Gastroesophageal sphincter (tissue), 3 donors: ENCODE measurements around the gene INCA1.

ENCODE experiments used
- EP300 ChIP-seq: sonication (generic); formaldehyde crosslinking; IDR thresholded peaks from one replicate; pipeline ENCODE4 v1.6.1; 2017; ENCODE audit warnings: antibody characterized with exemption, mild to moderate bottlenecking
- POLR2A ChIP-seq, 2 donors: fragments of 450-650 bp; IDR thresholded peaks; one replicate each; pipeline ENCODE4 v1.6.1; 2017; ENCODE audit warnings: antibody characterized with exemption in 2 of 2, mild to moderate bottlenecking in 2 of 2, moderate library complexity in 1 of 2
- POLR2AphosphoS5 ChIP-seq: sonication (generic); formaldehyde crosslinking; IDR thresholded peaks from one replicate; pipeline ENCODE4 v1.6.1; 2017; ENCODE audit warnings: antibody characterized with exemption
- TF ChIP-seq, protein P1 (sequence below), 4 experiments: fragments of 200-600 bp in 2 of 4; fragments of 450-650 bp in 2 of 4; sonication (generic) in 1 of 4; IDR thresholded peaks; one replicate each; pipeline ENCODE4 v1.5.1; 2017 to 2019; ENCODE audit warnings: antibody characterized with exemption in 4 of 4, mild to moderate bottlenecking in 2 of 4, moderate library complexity in 2 of 4

DNA sequence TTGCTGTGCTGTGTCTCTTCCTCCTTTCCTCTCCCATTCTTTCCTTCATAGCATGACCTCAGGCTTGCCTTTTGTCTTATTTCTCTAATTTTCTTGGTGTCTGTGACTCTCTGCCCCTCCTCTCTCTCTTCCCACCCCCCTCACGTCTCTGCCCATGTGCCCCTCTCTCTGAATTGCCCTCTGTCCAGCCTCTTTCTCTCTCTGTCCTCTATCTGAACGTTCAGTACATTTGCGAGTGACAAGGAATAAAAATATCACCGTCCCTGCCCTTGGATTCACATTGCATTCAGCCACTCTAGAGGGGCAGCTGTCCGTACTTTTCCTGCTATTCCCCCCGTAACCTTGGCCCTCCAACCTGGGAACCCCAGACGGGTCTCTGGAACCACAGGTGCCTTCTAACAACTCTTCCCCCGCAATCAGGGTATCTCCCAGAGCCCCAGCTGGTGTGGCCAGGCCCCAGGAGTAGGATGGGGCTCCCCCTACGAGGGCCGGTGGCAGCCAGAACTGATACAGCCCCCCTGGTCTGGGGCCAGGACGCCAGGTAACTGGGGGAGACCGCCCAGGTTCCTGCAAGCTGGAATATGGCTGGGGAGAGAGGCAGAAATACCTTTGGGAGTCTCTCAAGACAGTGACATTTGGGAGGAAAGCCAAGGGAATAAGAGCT lies 2.2 kb upstream of the INCA1 start:
- no peak for TF ChIP-seq POLR2A (IDR thresholded peaks at IDR 0.05)
- TF ChIP-seq, protein P1, sequence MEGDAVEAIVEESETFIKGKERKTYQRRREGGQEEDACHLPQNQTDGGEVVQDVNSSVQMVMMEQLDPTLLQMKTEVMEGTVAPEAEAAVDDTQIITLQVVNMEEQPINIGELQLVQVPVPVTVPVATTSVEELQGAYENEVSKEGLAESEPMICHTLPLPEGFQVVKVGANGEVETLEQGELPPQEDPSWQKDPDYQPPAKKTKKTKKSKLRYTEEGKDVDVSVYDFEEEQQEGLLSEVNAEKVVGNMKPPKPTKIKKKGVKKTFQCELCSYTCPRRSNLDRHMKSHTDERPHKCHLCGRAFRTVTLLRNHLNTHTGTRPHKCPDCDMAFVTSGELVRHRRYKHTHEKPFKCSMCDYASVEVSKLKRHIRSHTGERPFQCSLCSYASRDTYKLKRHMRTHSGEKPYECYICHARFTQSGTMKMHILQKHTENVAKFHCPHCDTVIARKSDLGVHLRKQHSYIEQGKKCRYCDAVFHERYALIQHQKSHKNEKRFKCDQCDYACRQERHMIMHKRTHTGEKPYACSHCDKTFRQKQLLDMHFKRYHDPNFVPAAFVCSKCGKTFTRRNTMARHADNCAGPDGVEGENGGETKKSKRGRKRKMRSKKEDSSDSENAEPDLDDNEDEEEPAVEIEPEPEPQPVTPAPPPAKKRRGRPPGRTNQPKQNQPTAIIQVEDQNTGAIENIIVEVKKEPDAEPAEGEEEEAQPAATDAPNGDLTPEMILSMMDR (IDR thresholded peaks at IDR 0.05) = no peak
- TF ChIP-seq EP300 = no peak
- TF ChIP-seq POLR2AphosphoS5 = no peak
